Chondrocyte (in vitro differentiated cells): ENCODE measurements around the gene IMMP2L. TPM values are rescaled to one million over a fixed set of nuclear protein-coding genes. Genes with fewer than 3 reads are reported as not detected.
A peak's percentile ranks its signal among the peaks of the same experiment; 100 is the strongest.
"Not testable (repeated sequence)": the region's sequence is repeated elsewhere in the genome, so short reads cannot be mapped to it uniquely, and the experiment has no call there.

Source experiments
- DNase-seq: peaks from one replicate; pipeline ENCODE4 v3.0.0; 2021; ENCODE audit warnings: mixed read lengths, low spot score
- H3K27ac Mint-ChIP-seq: one replicate; pipeline ENCODE4 v1.8.0; 2021; ENCODE audit warnings: mild to moderate bottlenecking, moderate library complexity, mixed read lengths; ENCODE audit not compliant: unreplicated experiment
- H3K27me3 Mint-ChIP-seq: 2 replicates; pipeline ENCODE4 v1.8.0; 2021; ENCODE audit warnings: low read depth, mixed read lengths
- H3K36me3 Mint-ChIP-seq: 2 replicates; pipeline ENCODE4 v1.8.0; 2021; ENCODE audit warnings: low read depth, mixed read lengths
- H3K4me1 Mint-ChIP-seq: 2 replicates; pipeline ENCODE4 v1.8.0; 2021; ENCODE audit warnings: low read depth, mild to moderate bottlenecking, mixed read lengths
- H3K4me3 Mint-ChIP-seq: one replicate; pipeline ENCODE4 v1.8.0; 2021; ENCODE audit warnings: mild to moderate bottlenecking, moderate library complexity, mixed read lengths; ENCODE audit not compliant: unreplicated experiment
- H3K9me3 Mint-ChIP-seq: 2 replicates; pipeline ENCODE4 v1.8.0; 2021; ENCODE audit warnings: low read depth, mixed read lengths
- CTCF ChIP-seq: fragments of 200-600 bp; sonication (generic); IDR thresholded peaks from 2 replicates; pipeline ENCODE4 v1.5.0; 2021; ENCODE audit warnings: antibody characterized with exemption, mild to moderate bottlenecking, moderate library complexity
- total RNA-seq: library from RNA; stranded (reverse); gene quantifications from 3 replicates; pipeline ENCODE4 v1.2.1, GENCODE V29; 2021

IMMP2L gene
- total RNA-seq, 1 donor from 2014 or later, result 6.1 TPM

GRCh38 chr7:111262293-111263116 is 299.8 kb downstream of the IMMP2L start:
- Mint-ChIP-seq H3K36me3 (no peaks in the 10 kb centered on the region), H3K4me1 (peaks cover 57% of the 10 kb centered on the region), H3K9me3 (no peaks in the 10 kb centered on the region), H3K4me3 (no peak overlapping the region), H3K27me3 (no peaks in the 10 kb centered on the region), H3K27ac (no peak overlapping the region)
- TF ChIP-seq CTCF, result no peak
- no peak for DNase-seq

GRCh38 chr7:111261496-111261895 is 300.8 kb downstream of the IMMP2L start:
- H3K27ac Mint-ChIP-seq, result peak overlapping the region; percentile 34
- H3K4me1 Mint-ChIP-seq, result peaks cover 47% of the 10 kb centered on the region
- H3K27me3 Mint-ChIP-seq, result no peaks in the 10 kb centered on the region
- no peaks in the 10 kb centered on the region for H3K9me3 Mint-ChIP-seq
- no peaks in the 10 kb centered on the region for H3K36me3 Mint-ChIP-seq
- TF ChIP-seq CTCF, result no peak
- no peak overlapping the region for H3K4me3 Mint-ChIP-seq
- DNase-seq, result no peak

- no peaks in the 10 kb centered on the region for H3K36me3 Mint-ChIP-seq
- H3K4me3 Mint-ChIP-seq, result no peak overlapping the region
- no peaks in the 10 kb centered on the region for H3K27me3 Mint-ChIP-seq
- DNase-seq, result no peak
- peaks cover 33% of the 10 kb centered on the region for H3K4me1 Mint-ChIP-seq
- H3K27ac Mint-ChIP-seq, result no peak overlapping the region
- no peaks in the 10 kb centered on the region for H3K9me3 Mint-ChIP-seq
- TF ChIP-seq CTCF, result no peak
Observed at GRCh38 chr7:111259991-111260390, 302.3 kb downstream of the IMMP2L start.

- no peaks in the 10 kb centered on the region for H3K36me3 Mint-ChIP-seq
- no peak for DNase-seq
- H3K27me3 Mint-ChIP-seq, result no peaks in the 10 kb centered on the region
- TF ChIP-seq CTCF, result no peak
- H3K27ac Mint-ChIP-seq, result no peak overlapping the region
- H3K4me1 Mint-ChIP-seq, result peaks cover 6% of the 10 kb centered on the region
- no peak overlapping the region for H3K4me3 Mint-ChIP-seq
- peaks cover 2% of the 10 kb centered on the region for H3K9me3 Mint-ChIP-seq
Observed at GRCh38 chr7:111256391-111256790, 305.9 kb downstream of the IMMP2L start.

GRCh38 chr7:111255576-111255975 is 306.7 kb downstream of the IMMP2L start:
- H3K9me3 Mint-ChIP-seq, result peaks cover 9% of the 10 kb centered on the region
- no peaks in the 10 kb centered on the region for H3K4me1 Mint-ChIP-seq
- DNase-seq, result no peak
- no peak overlapping the region for H3K4me3 Mint-ChIP-seq
- no peaks in the 10 kb centered on the region for H3K36me3 Mint-ChIP-seq
- no peak for TF ChIP-seq CTCF
- H3K27ac Mint-ChIP-seq, result no peak overlapping the region
- H3K27me3 Mint-ChIP-seq, result no peaks in the 10 kb centered on the region

- H3K36me3 Mint-ChIP-seq, H3K4me3 Mint-ChIP-seq, H3K27ac Mint-ChIP-seq, H3K9me3 Mint-ChIP-seq, H3K27me3 Mint-ChIP-seq, DNase-seq, H3K4me1 Mint-ChIP-seq: not testable (repeated sequence)
Observed at GRCh38 chr7:111251365-111251764, 310.9 kb downstream of the IMMP2L start.

- H3K27ac Mint-ChIP-seq, H3K4me3 Mint-ChIP-seq, H3K9me3 Mint-ChIP-seq, DNase-seq, H3K27me3 Mint-ChIP-seq, H3K4me1 Mint-ChIP-seq, H3K36me3 Mint-ChIP-seq: not testable (repeated sequence)
Observed at GRCh38 chr7:111249807-111250206, 312.5 kb downstream of the IMMP2L start.
